Stimulated activated CD8-positive, alpha-beta memory T cell treated with anti-CD3 and anti-CD28 coated beads, Interleukin-7, amount 100 ng/mL, for 24 hours (primary cell): ENCODE data around the gene ATOSA.

Source experiments
- DNase-seq: peaks from one replicate; pipeline ENCODE4 v3.0.0-alpha.2; 2020; ENCODE audit warnings: low read depth

Gene ATOSA

DNA sequence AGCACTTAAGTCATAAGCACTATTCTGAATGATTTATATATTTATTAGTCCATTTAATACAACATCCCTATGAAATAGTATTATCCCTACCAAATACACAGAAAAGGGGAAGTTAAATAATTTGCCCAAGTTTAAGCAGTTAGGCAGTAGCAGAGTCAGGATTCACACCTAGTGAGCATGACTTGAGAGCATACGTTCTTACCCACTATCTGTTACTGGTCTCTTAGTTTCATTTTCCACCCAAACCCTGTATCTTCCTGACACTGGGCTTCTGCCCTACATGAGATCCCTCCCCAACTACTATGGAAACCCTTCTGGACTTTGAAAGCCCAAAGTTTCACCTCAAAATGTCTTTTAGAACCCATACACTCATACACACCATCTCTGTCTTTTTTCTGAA is 4.4 kb upstream of the ATOSA start:
- DNase-seq: no peak

DNA sequence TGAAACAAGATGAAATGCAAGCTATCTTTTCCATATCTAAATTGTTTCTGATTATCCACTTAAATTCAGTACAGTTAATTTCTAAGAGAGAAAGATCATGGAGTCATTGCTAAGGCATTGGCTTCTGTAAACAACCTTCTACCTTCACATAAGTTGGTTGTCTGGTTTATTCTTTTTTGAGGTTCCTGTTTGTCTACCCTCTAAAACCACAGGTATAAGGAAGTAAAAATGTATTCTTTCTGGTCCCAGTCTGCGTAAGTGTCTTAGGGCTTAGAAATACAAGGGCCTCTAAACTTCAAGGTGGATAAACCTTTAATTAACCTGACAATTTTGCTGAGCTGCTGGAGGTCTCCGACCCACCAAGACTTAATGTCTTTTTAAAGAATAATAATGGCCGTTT is 3.6 kb upstream of the ATOSA start:
- no peak for DNase-seq

DNA sequence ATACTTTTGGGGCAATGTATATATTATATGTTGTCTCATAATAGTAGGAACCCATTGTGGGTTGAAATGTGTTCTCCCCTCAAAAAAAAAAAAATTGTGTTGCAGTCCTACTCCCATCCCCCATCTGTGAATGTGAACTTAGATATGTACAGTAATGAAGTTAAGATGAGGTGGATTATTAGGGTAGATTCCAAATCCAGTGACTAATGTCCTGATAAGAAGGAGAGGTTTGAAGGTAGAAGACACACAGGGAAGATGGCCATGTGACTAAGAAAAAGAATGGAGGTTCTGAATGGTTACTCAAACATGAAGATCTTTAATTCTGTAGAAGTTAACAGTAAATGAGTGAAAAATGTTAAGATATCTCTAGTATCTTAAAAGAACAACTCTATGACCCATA is 3.0 kb upstream of the ATOSA start:
- no peak for DNase-seq

DNA sequence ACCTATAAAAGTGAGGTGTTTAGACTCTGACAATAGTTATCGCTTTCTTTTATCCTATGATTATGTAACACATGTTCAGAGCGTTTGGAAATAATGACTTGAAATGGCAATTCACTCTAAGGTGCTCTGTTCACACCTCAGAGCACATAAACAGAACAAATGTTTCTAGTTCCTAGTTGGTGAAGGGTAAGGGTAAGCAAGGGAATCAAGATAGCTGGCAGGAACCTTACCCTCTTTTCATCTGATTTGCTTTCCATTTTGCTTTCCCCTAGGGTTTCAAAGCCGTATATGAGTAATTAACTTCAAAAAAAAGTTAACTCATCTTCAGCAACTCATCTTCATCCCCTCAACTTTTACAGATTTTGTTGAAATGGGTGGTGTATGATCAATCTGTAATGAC is 2.3 kb upstream of the ATOSA start:
- DNase-seq: no peak

DNA sequence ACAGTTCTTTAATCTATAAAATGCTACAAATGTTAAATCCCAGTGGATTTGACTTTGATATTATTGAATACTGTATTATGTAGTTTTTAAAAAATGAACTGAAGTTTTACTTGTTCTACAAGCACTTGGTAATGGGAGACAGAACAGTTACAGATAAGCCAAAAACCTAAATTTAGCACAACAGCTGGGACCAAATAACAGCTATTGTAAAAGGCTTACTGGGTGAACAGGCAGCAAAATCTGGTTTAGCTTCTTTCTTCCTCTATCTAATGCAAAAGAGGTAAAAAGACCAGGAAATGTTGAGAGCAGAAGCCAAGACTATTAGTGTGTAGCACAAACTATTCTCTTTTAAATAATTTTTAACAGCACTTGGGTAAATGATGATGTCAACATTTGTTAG is 1.6 kb upstream of the ATOSA start:
- DNase-seq: no peak

DNA sequence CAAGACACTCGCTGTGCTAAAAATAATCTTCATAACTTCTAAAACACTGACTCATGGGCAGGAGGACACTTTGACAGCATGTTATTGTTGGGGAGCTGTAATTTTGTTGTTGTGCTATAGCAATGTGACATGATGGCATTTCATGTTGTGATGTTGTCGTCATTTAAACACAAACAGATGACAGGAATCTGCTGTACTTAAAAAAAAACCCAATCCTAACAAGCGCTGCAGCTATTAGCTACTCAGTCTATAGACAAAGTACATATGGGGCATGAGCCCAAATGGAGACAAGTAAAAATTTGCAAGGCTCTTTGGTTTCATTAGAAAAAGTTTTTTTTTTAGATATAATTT is 828 bp upstream of the ATOSA start:
- no peak for DNase-seq

DNA sequence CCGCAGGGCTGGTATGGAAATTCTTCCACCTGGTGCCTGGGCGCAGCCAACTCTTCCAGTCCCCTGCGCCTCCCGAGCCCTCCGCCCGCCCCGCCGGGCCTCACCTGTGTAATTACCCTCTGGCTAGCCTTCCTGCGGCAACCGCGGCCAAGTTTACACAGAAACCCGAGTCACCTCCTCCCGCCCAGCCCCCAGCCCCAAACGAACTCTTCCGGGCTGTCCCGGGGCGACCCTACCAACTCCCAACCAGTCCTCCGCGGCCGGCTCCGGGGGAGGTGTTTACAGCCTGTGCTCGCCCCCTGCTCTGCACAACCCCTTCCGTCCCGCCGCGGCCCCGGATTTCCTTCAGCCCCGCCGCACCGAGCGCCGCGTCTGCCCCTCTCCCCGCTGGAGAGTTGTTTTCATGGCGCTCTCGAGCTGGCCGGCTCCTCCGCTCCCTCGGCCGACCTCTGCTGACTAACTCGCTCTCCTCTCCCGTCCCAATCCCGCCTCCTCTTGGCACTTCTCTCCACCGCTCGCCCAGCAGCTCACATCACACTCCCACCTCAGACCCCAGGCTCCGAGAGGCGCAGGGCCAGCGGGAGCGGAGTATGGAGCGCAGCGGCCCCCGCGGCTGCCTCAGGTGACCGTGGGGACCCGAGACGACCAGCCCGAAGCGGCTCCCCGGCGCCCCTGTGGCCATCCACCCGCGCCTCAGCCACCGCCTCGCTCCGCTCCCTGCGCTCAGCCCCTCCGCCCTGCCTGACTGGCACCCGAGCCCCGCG is 538 bp downstream of the ATOSA start:
- DNase-seq: peak; percentile 19

DNA sequence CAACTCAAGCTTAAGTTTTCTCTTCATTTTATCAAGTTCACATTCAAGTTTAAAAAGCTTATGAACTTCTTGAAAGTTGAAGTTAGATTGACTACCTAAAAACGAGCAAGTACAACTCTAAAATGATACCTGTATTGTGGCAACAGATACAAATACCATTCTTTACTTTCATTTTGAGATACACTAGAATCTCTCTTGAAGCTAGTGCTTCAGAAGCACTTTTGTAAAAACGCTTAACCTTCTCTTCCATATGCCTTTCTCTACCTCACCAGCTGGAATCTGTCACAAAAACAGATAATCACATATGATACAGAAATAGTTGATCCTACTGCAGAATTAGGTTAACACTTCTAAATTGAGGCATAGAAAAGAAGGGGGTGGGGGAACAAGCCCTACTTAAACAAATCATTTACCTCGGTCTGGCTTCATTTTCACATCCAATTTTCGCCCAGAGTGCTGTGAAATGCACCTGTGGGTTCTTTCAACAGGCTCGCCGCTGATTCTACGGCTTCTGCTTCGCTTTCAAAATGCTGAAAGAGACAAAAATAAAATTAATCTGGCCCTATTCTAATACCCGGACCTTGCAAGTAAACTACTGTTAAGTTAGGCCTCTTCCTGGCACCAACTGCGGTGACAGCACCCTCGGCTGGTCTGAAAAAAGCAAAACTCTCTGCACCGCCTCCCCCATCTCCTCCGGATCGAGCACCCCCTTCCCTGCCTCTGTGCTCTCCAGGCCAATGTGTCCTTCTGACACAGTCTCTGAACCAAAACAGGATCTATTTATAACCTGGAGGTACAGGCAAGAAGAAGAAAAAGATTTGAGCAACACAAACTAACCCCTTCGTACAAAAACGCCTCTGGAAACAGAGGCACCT is 1.4 kb downstream of the ATOSA start:
- DNase-seq: peak; percentile 4

DNA sequence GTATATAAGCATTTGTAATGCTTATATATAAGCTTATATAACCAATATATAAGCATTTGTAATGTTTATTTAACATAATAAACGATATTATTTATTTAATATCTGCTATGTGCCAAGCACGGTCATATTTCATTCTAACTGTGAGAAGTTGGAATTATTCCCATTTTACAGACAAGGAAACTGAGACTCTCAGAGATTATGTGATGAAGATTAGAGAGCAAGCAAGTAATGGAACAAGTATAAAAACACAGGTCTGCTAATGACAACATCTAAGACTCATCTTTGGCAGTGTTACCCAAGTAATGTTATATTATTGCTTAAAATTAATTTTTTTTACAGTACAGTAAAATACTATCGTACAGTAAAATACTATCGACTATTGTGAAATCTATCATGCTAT is 4.4 kb downstream of the ATOSA start:
- no peak for DNase-seq

DNA sequence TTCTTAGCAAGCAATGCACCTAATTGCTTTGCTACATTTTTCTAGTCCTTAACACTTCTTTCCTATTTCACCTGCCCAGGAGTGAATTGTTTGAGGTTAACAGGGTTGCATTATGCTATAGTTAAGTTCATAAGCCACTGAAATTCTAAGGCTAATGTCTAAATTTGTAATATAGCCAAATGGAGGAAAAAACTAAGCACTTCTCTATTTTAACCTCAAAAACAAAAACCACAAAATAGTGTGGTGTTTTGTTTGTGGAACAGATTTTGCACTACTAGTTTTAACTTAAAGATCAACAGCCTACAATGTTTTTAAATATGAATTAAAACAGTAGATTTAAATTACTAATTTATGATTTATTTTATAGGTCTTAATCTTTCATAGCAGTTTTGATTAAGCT is 5.5 kb downstream of the ATOSA start:
- DNase-seq: no peak

DNA sequence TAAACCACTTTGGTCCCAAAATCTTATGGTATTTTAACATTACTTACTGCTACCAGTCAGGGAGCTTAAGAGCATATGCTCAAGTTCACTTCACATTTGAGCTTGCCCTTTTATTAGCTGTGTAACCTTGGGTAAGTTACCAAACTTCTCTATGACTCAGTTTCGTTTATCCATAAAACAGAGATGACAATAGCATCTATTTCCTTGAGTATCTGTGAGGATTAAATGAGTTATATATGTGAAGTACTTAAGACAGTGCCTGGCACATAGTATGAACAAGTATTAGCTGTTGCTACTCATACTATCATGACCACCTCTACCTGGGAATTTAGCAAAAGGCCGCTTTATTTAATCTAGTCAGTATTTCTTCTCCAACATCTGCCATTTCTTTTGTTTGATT is 5.9 kb downstream of the ATOSA start:
- no peak for DNase-seq

DNA sequence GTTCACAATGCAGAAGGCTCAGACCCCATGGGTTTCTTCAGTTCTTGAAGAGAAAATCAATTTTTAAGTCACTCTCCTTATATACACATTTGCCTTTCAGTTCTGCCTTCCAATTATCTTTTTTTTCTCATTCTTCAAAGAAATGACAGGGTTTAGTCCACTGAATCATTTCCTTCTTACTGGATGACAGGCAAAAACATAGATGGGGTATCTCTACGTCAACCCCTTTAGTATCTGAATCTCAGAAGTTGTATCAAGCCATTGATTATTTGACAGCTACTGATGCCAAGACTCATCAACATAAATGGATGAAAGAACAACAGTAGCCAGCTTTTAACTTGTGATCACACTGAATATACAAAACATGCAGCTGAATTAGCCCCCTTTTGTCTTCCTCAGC is 6.5 kb downstream of the ATOSA start:
- no peak for DNase-seq

DNA sequence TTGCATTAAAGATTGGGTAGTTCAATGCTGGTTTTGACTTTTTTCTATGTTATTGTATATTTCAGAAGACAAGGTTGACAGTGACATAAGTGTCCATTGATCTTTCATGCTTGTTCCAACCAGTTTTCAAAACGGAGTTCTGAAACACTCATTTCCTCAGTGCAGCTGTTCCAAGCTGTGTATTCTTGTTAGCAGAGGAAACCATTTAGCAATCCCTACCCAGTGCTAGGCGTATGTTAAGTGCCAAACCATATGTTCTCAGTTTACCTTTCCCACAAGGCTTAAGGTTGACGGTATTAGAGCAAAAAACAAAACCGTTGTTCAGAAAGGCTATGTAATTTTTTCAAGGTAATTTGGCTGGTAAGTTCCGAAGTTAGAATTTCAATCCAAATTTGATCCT is 9.1 kb downstream of the ATOSA start:
- DNase-seq: no peak

DNA sequence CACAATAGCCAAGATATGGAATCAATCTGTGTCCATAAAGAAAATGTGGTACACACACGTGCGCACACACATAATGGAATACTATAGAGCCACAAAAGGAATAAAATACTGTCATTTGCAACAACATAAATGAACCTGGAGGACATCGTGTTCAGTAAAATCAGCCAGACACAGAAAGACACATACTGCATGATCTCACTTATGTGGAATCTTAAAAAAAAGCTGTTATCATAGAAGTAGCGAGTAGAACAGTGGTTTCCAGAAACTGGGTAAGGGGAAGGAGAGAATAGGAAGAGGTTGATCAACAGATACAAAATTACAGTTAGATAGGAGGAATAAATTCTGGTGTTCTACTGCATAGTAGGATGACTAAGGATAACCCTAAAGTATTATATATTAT is 11.1 kb downstream of the ATOSA start:
- no peak for DNase-seq

DNA sequence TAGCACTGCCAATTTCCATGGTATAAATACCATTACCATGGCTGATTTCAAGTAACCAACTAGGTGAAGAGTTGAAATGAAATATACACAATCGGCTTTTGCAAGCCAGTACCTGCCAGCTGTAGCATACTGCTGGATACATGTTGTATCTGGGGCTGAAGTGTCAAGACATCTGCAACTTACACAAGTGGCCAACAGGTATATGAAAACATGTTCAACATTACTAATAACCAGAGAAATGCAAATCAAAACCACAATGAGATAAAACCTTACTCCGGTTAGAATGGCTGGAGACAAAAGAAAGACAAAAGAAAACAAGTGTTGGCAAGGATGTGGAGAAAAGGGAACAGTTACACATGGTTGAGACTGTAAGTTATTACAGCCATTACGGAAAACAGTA is 11.6 kb downstream of the ATOSA start:
- no peak for DNase-seq

DNA sequence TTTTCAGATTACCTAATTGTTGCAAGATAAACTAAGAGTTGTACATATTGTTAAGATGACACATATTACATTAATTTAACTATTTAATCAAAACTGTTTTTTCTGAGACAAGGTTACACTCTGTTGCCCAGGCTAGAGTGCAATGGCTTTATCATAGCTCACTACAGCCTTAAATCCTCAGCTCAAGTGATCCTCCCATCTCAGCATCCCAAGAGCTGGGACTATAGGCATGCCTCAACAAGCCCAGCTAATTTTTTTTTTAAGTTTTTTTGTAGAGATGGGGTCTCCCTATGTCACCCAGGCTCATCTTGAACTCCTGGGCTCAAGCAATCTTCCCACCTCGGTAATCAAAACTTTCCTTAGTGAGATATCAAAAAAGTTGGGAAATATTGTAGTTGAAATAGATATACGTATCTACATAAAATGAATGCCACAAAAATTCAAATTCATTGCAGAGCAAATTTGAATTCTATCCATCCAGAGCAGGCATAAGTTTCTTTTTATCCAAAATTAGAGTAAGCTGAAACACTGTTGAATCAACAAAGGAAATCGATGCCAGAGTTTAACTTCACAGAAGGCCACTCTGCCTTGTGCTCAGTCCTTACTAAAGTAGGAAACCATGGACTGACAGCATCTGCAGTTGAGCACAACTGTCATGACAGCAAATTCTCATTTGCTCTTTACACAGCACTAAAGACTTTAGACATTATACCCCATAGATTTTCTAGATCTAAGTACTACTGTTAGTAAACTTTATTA is 15.5 kb downstream of the ATOSA start:
- no peak for DNase-seq

DNA sequence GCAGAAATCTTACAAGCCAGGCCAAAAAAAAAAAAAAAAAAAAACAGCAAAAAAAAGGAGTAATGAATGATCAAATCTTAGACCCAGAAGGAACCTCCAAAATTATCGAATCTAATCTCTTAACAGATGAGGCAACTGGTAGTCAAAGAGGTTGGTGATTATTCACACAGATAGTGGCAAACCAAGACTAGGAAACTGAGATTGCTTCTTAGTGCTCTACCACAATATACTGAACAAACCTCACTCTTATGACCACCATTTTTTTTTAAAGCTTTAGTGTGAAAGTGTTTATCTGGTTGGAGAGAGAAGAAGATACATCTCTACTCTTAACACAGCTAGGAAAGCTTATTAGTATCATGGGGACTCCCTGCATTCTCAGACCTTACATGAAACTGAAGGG is 17.3 kb downstream of the ATOSA start:
- no peak for DNase-seq

DNA sequence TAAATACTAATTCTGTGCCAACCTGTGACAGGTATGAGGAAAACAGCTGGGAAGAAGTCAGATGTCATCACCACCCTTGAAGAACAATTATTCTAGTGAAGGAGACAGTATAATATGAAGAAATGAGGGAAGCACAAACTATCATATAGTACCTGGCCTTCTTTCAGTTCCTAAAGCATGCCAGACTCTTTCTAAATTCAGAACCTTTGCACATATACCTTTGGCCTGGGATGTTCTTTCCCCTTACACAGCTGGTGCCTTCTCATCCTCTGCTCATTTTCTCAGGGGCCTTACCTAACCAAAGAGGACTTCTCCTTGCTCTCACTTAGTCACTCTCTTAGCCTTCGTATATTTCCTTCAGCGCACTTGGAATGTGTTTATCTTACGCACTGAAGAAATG is 19.0 kb downstream of the ATOSA start:
- no peak for DNase-seq

DNA sequence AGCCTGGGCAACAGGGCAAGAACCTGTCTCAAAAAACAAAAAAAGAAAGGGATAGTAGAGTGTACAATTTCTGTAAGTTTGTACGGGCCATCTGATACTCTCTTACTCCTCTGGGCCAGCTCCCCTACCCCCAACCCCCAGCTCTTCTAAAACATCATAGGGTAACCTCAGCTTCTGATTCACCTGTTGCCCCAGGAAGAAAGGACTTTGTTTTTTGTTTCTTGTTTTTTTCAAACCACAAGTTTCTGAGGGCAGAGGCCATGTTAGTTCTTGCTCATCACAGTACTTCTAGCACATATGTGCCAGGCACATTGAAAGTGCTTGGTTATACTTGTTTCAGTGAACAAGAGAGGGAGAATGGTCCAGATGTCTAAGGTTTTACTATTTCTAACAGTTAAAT is 20.2 kb downstream of the ATOSA start:
- DNase-seq: no peak

DNA sequence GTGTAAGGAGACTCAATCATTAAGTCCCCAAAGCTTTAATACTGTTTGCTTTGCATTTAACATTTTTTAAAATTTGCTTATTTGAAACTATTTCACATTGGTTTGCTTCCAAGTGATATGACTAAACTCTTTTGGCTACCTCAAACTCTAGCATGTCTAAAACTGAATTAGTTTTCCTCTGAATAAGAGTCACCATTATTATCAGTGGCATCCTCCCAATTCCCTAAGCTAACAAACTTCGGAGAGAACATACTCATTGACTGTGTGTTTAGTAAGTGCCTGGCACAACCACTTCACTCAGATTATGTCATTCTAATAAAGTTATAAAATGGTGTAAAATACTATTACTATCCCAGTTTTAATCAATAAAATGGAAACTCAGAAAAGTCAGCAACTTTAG is 21.9 kb downstream of the ATOSA start:
- DNase-seq: no peak

DNA sequence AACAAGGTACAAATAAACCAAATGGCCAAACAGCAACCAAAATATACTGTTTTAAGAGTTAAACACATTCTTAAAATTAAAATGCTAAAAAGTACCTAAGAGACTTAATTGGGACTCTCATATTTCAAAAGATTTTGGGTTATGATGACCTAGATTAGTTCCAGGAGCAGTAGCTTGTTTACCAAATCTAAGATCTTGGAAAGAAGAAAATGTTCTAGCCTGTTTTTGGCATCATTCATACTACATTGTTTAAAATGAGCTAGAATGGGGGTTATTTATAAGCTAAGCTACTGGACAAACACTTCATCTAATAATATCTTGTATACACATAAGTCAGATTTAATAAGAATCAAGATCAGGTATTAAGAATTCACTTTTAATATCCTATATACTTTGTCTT is 22.8 kb downstream of the ATOSA start:
- DNase-seq: no peak

DNA sequence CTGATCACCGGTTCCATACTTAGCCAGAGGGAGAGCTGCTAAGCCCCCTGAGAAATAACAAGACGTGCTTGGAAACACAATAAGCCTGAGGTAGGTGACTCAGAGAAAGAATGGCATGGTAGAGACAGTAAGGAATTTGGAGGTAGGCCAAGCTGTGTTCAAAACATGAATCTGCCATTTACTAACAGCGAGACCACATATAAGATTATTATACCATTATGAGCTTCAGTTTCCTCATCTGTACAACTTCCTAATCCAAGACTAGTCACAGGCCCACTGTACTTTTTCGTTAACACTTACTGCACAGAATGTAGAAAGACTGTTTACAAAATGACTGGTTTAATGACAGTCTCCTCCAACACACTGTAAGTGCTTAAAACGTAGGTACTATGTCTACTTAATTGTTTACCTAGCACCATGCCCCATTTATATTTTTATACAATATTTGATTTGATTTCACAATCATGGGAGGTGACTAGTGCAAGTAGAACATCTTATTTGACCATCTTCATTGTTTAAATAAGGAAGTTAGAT is 25.7 kb downstream of the ATOSA start:
- no peak for DNase-seq

DNA sequence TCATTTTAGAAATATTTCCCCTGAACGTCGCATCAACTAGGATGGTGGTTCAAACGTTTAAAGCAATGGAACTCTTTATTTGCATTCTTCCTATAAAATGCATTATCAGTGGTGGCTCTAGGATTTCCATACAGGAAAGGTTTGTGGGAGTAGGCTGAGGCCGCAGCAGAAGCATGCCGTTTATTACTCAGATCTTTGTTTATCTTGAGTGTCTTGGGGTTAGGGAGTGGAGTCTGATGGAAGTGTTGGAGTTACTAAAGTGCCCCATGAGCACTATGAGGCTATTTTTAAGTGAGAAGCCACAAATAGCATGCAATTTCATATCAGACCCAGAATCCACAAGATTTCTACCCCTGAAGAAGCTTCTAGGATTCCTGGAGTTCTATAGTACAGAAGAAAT is 26.2 kb downstream of the ATOSA start:
- DNase-seq: no peak
